GM12878 (cell line): Measurements from ENCODE around the gene HIPK4. TPM values are rescaled to one million over a fixed set of nuclear protein-coding genes. Genes with fewer than 3 reads are reported as not detected.

Source experiments
- ATF7 ChIP-seq: fragments of 450-650 bp; IDR thresholded peaks from 2 replicates; pipeline ENCODE4 v1.6.1; 2016; ENCODE audit warnings: low read depth, mild to moderate bottlenecking
- BHLHE40 ChIP-seq, 2 experiments: fragments of 450-650 bp in 1 of 2; IDR thresholded peaks; 2 replicates each; pipeline ENCODE4 v1.6.1; 2011 to 2017; ENCODE audit warnings: low read depth in 2 of 2, borderline replicate concordance in 1 of 2, improper control_type of control experiment in 1 of 2, low read length in 1 of 2, mild to moderate bottlenecking in 1 of 2
- BMI1 ChIP-seq: fragments of 450-650 bp; IDR thresholded peaks from 2 replicates; pipeline ENCODE4 v1.6.1; 2016; ENCODE audit warnings: mild to moderate bottlenecking, moderate library complexity, borderline replicate concordance
- CBX5 ChIP-seq: sonication (generic); IDR thresholded peaks from 2 replicates; pipeline ENCODE4 v1.6.1; 2016; ENCODE audit warnings: low read depth, moderate library complexity, mild to moderate bottlenecking, inconsistent platforms
- CHD2 ChIP-seq: IDR thresholded peaks from 2 replicates; pipeline ENCODE4 v1.6.1; 2011; ENCODE audit warnings: low read depth, low read length, improper control_type of control experiment, borderline replicate concordance
- EGR1 ChIP-seq, 2 experiments: IDR thresholded peaks; 1 replicate in 1 of 2; 2 replicates in 1 of 2; pipeline ENCODE4 v1.6.1; 2011 to 2012; ENCODE audit warnings: low read depth in 2 of 2, low read length in 2 of 2, borderline replicate concordance in 1 of 2, mild to moderate bottlenecking in 1 of 2, moderate library complexity in 1 of 2
- EP300 ChIP-seq, 2 experiments: fragments of 150-350 bp in 1 of 2; IDR thresholded peaks; 2 replicates each; pipeline ENCODE4 v1.6.1; 2011 to 2012; ENCODE audit warnings: low read depth in 2 of 2, low read length in 2 of 2, borderline replicate concordance in 1 of 2, improper control_type of control experiment in 1 of 2, inconsistent platforms in 1 of 2; ENCODE audit not compliant: control insufficient read depth in 1 of 2
- FOS ChIP-seq: IDR thresholded peaks from 3 replicates; pipeline ENCODE4 v1.6.1; 2011; ENCODE audit warnings: borderline replicate concordance; ENCODE audit not compliant: insufficient read length; ENCODE audit errors: extremely low read depth
- FOXM1 ChIP-seq: IDR thresholded peaks from 2 replicates; pipeline ENCODE4 v1.6.1; 2012; ENCODE audit warnings: low read depth, mild to moderate bottlenecking, inconsistent platforms, low read length, moderate library complexity
- GATAD2B ChIP-seq: fragments of 450-650 bp; conservative IDR thresholded peaks from 2 replicates; pipeline ENCODE4 v1.6.1; 2017; ENCODE audit warnings: low read depth, mild to moderate bottlenecking, moderate library complexity
- IKZF1 ChIP-seq: fragments of 450-650 bp; conservative IDR thresholded peaks from 2 replicates; pipeline ENCODE4 v1.6.1; 2017; ENCODE audit warnings: antibody characterized with exemption, mild to moderate bottlenecking
- IKZF2 ChIP-seq, 2 experiments: fragments of 450-650 bp; IDR thresholded peaks; 2 replicates each; pipeline ENCODE4 v1.6.1; 2017; ENCODE audit warnings: mild to moderate bottlenecking in 2 of 2, moderate library complexity in 2 of 2
- MTA2 ChIP-seq: fragments of 450-650 bp; IDR thresholded peaks from 2 replicates; pipeline ENCODE4 v1.6.1; 2016; ENCODE audit warnings: low read depth, mild to moderate bottlenecking, moderate library complexity
- NFYB ChIP-seq: IDR thresholded peaks from 2 replicates; pipeline ENCODE4 v1.6.1; 2011; ENCODE audit warnings: low read depth, mild to moderate bottlenecking, low read length, improper control_type of control experiment, moderate library complexity; ENCODE audit not compliant: insufficient read depth
- PML ChIP-seq: IDR thresholded peaks from 2 replicates; pipeline ENCODE4 v1.6.1; 2012; ENCODE audit warnings: low read length, inconsistent platforms
- POLR2AphosphoS2 ChIP-seq: IDR thresholded peaks from 2 replicates; pipeline ENCODE4 v1.6.1; 2011; ENCODE audit warnings: low read depth, mild to moderate bottlenecking, low read length, improper control_type of control experiment, moderate library complexity
- POU2F2 ChIP-seq: IDR thresholded peaks from 3 replicates; pipeline ENCODE4 v1.6.1; 2011; ENCODE audit warnings: low read depth, mild to moderate bottlenecking, low read length, borderline replicate concordance
- RAD21 ChIP-seq: IDR thresholded peaks from 2 replicates; pipeline ENCODE4 v1.6.1; 2011; ENCODE audit warnings: mild to moderate bottlenecking, low read depth, low read length, moderate library complexity; ENCODE audit not compliant: insufficient read depth
- SPI1 ChIP-seq: IDR thresholded peaks from 2 replicates; pipeline ENCODE4 v1.6.1; 2011; ENCODE audit warnings: low read depth, mild to moderate bottlenecking, low read length, moderate library complexity, borderline replicate concordance; ENCODE audit not compliant: insufficient read depth
- TBL1XR1 ChIP-seq: IDR thresholded peaks from 2 replicates; pipeline ENCODE4 v1.6.1; 2012; ENCODE audit warnings: low read depth, low read length, improper control_type of control experiment
- TCF3 ChIP-seq: IDR thresholded peaks from 2 replicates; pipeline ENCODE4 v1.6.1; 2012; ENCODE audit warnings: low read depth, mild to moderate bottlenecking, low read length, borderline replicate concordance; ENCODE audit not compliant: insufficient read depth
- polyA plus RNA-seq, 11 experiments: library from polyadenylated mRNA; depleted of rRNA in 4 of 11; unstranded in 6 of 11; stranded (reverse) in 5 of 11; fragments of >200 nt; fragmentation: Nextera tagmentation in 4 of 11; fragmentation: Illumina TruSeq in 1 of 11; extraction: Ambion mirVana in 4 of 11; extraction: Trizol in 1 of 11; gene quantifications; 1 replicate in 1 of 11; 2 replicates in 10 of 11; pipeline versions ENCODE4 v1.2.1 to v1.2.3, GENCODE V29; 2011 to 2016; ENCODE audit warnings: inconsistent platforms in 2 of 11, missing spikeins in 2 of 11, low read depth in 1 of 11
- total RNA-seq, 4 experiments: library from RNA; depleted of rRNA in 3 of 4; stranded (reverse); fragments of >200 nt in 3 of 4; fragmentation: Illumina TruSeq in 1 of 4; extraction: Trizol in 1 of 4; gene quantifications; 2 replicates each; pipeline versions ENCODE4 v1.2.1 to v1.2.3, GENCODE V29; 2013 to 2021
- TF ChIP-seq, protein P1 (sequence below): IDR thresholded peaks from 2 replicates; pipeline ENCODE4 v1.6.1; 2011; ENCODE audit warnings: borderline replicate concordance, low read depth, mild to moderate bottlenecking, moderate library complexity, low read length; ENCODE audit not compliant: insufficient read depth, poor library complexity, severe bottlenecking
- TF ChIP-seq, protein P2 (sequence below): IDR thresholded peaks from 2 replicates; pipeline ENCODE4 v1.6.1; 2011; ENCODE audit warnings: low read depth, low read length, improper control_type of control experiment, borderline replicate concordance
- TF ChIP-seq, protein P3 (sequence below): fragments of 450-650 bp; conservative IDR thresholded peaks from 2 replicates; pipeline ENCODE4 v1.6.1; 2017; ENCODE audit warnings: mild to moderate bottlenecking, moderate library complexity

HIPK4 gene
- total and polyA plus RNA-seq, 10 of the 15 experiments (the other 5 are each of a cell fraction or from before 2014, with no cell fraction given): 0.07 to 0.13 (median 0.08) TPM; not detected in 7

DNA sequence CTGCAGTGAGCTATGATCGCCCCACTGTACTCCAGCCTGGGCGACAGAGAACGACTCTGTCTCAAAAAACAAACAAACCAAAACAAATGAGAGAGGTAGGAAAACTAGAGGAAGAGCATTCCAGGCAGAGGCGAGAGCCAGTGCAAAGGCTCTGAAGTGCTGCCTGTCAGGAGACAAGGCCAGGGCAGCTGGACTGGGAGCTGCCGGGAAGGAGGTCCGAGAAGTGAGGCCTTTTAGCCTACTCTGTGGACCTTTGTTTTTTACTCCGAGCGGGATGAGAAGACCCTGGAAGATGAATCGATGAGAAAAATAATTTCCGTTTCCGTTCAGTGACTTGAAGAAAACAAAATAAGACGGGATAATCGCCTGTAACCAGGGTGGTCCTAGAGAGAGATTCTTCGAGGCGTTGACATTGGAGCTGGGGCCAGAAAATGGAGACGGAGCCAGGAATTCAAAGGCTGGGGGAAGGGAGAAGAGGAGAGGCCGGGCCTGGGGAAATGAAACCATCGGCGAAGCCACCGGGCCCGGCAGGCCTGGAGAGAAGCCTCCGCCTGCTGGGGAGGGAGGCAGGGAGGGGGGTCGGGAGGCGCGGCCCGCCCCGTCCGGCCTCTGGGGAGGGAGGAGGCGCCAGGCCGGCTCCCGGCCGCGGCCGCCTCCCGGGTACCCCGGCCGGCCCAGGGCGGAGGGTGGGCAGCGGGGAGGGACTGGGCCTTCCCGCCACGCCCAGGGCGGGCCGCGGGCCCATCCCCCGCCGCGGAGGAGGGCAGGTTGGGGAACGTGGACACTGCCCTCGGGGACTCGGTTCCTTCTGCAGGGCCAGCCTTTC is 43.6 kb upstream of the HIPK4 start (continued):
- TF ChIP-seq, protein P1, sequence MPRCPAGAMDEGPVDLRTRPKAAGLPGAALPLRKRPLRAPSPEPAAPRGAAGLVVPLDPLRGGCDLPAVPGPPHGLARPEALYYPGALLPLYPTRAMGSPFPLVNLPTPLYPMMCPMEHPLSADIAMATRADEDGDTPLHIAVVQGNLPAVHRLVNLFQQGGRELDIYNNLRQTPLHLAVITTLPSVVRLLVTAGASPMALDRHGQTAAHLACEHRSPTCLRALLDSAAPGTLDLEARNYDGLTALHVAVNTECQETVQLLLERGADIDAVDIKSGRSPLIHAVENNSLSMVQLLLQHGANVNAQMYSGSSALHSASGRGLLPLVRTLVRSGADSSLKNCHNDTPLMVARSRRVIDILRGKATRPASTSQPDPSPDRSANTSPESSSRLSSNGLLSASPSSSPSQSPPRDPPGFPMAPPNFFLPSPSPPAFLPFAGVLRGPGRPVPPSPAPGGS: peak; percentile 40
- TF ChIP-seq EGR1 (IDR thresholded peaks at IDR 0.05; ENCODE audit: borderline replicate concordance in 1 of 2, low read depth in 2 of 2, low read length in 2 of 2) (peak in 1 of 2 experiments; percentile 26; a peak in 1 of 3 replicates), CHD2 (0 out of 2 replicates have a peak, but pooled peaks have one; percentile 39), FOS (no peak), BMI1 (no peak), PML (0 out of 2 replicates have a peak, but pooled peaks have one; percentile 31), TBL1XR1 (no peak), IKZF1 (peak; percentile 79), EP300 (IDR thresholded peaks at IDR 0.05; ENCODE audit: borderline replicate concordance in 1 of 2, control insufficient read depth in 1 of 2, low read depth in 2 of 2, low read length in 2 of 2) (peak in 1 of 2 experiments; percentile 24; a peak in 1 of 4 replicates), IKZF2 (IDR thresholded peaks at IDR 0.05) (peak; percentile 75 to 76), RAD21 (no peak), ATF7 (0 out of 2 replicates have a peak, but pooled peaks have one; percentile 17), SPI1 (peak; percentile 72; the same call in 1 of the 2 replicates), NFYB (no peak), CBX5 (no peak), POU2F2 (0 out of 3 replicates have a peak, but pooled peaks have one; percentile 22), TCF3 (0 out of 2 replicates have a peak, but pooled peaks have one; percentile 6), POLR2AphosphoS2 (no peak), BHLHE40 (IDR thresholded peaks at IDR 0.05; ENCODE audit: borderline replicate concordance in 1 of 2, low read depth in 2 of 2, low read length in 1 of 2) (peak in 1 of 2 experiments; percentile 54; a peak in 3 of 4 replicates), MTA2 (0 out of 2 replicates have a peak, but pooled peaks have one; percentile 29), GATAD2B (0 out of 2 replicates have a peak, but pooled peaks have one; percentile 32), FOXM1 (no peak)
- TF ChIP-seq, protein P2, sequence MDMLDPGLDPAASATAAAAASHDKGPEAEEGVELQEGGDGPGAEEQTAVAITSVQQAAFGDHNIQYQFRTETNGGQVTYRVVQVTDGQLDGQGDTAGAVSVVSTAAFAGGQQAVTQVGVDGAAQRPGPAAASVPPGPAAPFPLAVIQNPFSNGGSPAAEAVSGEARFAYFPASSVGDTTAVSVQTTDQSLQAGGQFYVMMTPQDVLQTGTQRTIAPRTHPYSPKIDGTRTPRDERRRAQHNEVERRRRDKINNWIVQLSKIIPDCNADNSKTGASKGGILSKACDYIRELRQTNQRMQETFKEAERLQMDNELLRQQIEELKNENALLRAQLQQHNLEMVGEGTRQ: no peak
- TF ChIP-seq, protein P3, sequence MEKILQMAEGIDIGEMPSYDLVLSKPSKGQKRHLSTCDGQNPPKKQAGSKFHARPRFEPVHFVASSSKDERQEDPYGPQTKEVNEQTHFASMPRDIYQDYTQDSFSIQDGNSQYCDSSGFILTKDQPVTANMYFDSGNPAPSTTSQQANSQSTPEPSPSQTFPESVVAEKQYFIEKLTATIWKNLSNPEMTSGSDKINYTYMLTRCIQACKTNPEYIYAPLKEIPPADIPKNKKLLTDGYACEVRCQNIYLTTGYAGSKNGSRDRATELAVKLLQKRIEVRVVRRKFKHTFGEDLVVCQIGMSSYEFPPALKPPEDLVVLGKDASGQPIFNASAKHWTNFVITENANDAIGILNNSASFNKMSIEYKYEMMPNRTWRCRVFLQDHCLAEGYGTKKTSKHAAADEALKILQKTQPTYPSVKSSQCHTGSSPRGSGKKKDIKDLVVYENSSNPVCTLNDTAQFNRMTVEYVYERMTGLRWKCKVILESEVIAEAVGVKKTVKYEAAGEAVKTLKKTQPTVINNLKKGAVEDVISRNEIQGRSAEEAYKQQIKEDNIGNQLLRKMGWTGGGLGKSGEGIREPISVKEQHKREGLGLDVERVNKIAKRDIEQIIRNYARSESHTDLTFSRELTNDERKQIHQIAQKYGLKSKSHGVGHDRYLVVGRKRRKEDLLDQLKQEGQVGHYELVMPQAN: 0 out of 2 replicates have a peak, but pooled peaks have one; percentile 40
